ENCODE results near the gene KLHL1. TPM values are rescaled to one million over a fixed set of nuclear protein-coding genes. Genes with fewer than 3 reads are reported as not detected.

KLHL1 gene
- total RNA-seq, 1 donor = not detected

- no peaks in the 10 kb centered on the region for H3K79me2 ChIP-seq (ENCODE audit: insufficient read depth, low read length)
- no peaks in the 10 kb centered on the region for H4K20me1 ChIP-seq (ENCODE audit: insufficient read depth, low read length)
- H3K4me2 ChIP-seq (ENCODE audit: insufficient read depth, low read length) = no peak overlapping the region
- no peaks in the 10 kb centered on the region for H3K4me1 ChIP-seq (ENCODE audit: insufficient read depth, low read length)
- peaks cover 5% of the 10 kb centered on the region for H3K9me3 ChIP-seq (ENCODE audit: low read depth, low read length)
- H2AFZ ChIP-seq (ENCODE audit: low read length) = no peak overlapping the region
- H3K27me3 ChIP-seq (ENCODE audit: insufficient read depth, low read length) = no peaks in the 10 kb centered on the region
- no peak overlapping the region for H3K27ac ChIP-seq (ENCODE audit: low read depth, low read length)
- TF ChIP-seq CTCF (IDR thresholded peaks at IDR 0.05; ENCODE audit: extremely low read depth, low read depth, low read length) = no peak
- no peak for DNase-seq (ENCODE audit: insufficient read length, low spot score, missing footprints)
- H3K4me3 ChIP-seq (ENCODE audit: insufficient read depth, low read length) = no peak overlapping the region
- no peaks in the 10 kb centered on the region for H3K36me3 ChIP-seq (ENCODE audit: insufficient read depth, low read length)
These were observed 28.2 kb downstream of the KLHL1 start for GRCh38 chr13:70080012-70080411.

- H3K9me3 ChIP-seq (ENCODE audit: low read depth, low read length) = no peaks in the 10 kb centered on the region
- no peaks in the 10 kb centered on the region for H3K4me1 ChIP-seq (ENCODE audit: insufficient read depth, low read length)
- no peak overlapping the region for H3K27ac ChIP-seq (ENCODE audit: low read depth, low read length)
- no peak for TF ChIP-seq CTCF (IDR thresholded peaks at IDR 0.05; ENCODE audit: extremely low read depth, low read depth, low read length)
- H3K4me2 ChIP-seq (ENCODE audit: insufficient read depth, low read length) = no peak overlapping the region
- H3K36me3 ChIP-seq (ENCODE audit: insufficient read depth, low read length) = no peaks in the 10 kb centered on the region
- H3K27me3 ChIP-seq (ENCODE audit: insufficient read depth, low read length) = no peaks in the 10 kb centered on the region
- H4K20me1 ChIP-seq (ENCODE audit: insufficient read depth, low read length) = no peaks in the 10 kb centered on the region
- DNase-seq (ENCODE audit: insufficient read length, low spot score, missing footprints) = no peak
- no peak overlapping the region for H3K4me3 ChIP-seq (ENCODE audit: insufficient read depth, low read length)
- no peak overlapping the region for H2AFZ ChIP-seq (ENCODE audit: low read length)
- H3K79me2 ChIP-seq (ENCODE audit: insufficient read depth, low read length) = no peaks in the 10 kb centered on the region
These were observed 53.7 kb downstream of the KLHL1 start for GRCh38 chr13:70054572-70054971.

- H3K27me3 ChIP-seq (ENCODE audit: insufficient read depth, low read length) = no peaks in the 10 kb centered on the region
- no peaks in the 10 kb centered on the region for H3K79me2 ChIP-seq (ENCODE audit: insufficient read depth, low read length)
- no peaks in the 10 kb centered on the region for H4K20me1 ChIP-seq (ENCODE audit: insufficient read depth, low read length)
- TF ChIP-seq CTCF (IDR thresholded peaks at IDR 0.05; ENCODE audit: extremely low read depth, low read depth, low read length) = no peak
- H3K4me2 ChIP-seq (ENCODE audit: insufficient read depth, low read length) = no peak overlapping the region
- H3K4me3 ChIP-seq (ENCODE audit: insufficient read depth, low read length) = no peak overlapping the region
- no peaks in the 10 kb centered on the region for H3K36me3 ChIP-seq (ENCODE audit: insufficient read depth, low read length)
- no peak overlapping the region for H3K27ac ChIP-seq (ENCODE audit: low read depth, low read length)
- no peaks in the 10 kb centered on the region for H3K9me3 ChIP-seq (ENCODE audit: low read depth, low read length)
- H2AFZ ChIP-seq (ENCODE audit: low read length) = no peak overlapping the region
- DNase-seq (ENCODE audit: insufficient read length, low spot score, missing footprints) = no peak
- H3K4me1 ChIP-seq (ENCODE audit: insufficient read depth, low read length) = no peaks in the 10 kb centered on the region
These were observed 56.7 kb downstream of the KLHL1 start for GRCh38 chr13:70051531-70051930.

- Histone ChIP-seq H3K4me1 (ENCODE audit: insufficient read depth, low read length) (no peaks in the 10 kb centered on the region), H4K20me1 (ENCODE audit: insufficient read depth, low read length) (no peaks in the 10 kb centered on the region)
These were observed 64.6 kb downstream of the KLHL1 start for GRCh38 chr13:70043685-70044084.

More at GRCh38 chr13:70043685-70044084, 64.6 kb downstream of the KLHL1 start:
- H3K4me2 ChIP-seq (ENCODE audit: insufficient read depth, low read length) = no peak overlapping the region
- no peak overlapping the region for H3K27ac ChIP-seq (ENCODE audit: low read depth, low read length)
- peaks cover 5% of the 10 kb centered on the region for H3K9me3 ChIP-seq (ENCODE audit: low read depth, low read length)
- H3K79me2 ChIP-seq (ENCODE audit: insufficient read depth, low read length) = no peaks in the 10 kb centered on the region
- H3K36me3 ChIP-seq (ENCODE audit: insufficient read depth, low read length) = no peaks in the 10 kb centered on the region
- TF ChIP-seq CTCF (IDR thresholded peaks at IDR 0.05; ENCODE audit: extremely low read depth, low read depth, low read length) = no peak
- no peak overlapping the region for H3K4me3 ChIP-seq (ENCODE audit: insufficient read depth, low read length)
- DNase-seq (ENCODE audit: insufficient read length, low spot score, missing footprints) = no peak
- no peak overlapping the region for H2AFZ ChIP-seq (ENCODE audit: low read length)
- no peaks in the 10 kb centered on the region for H3K27me3 ChIP-seq (ENCODE audit: insufficient read depth, low read length)
